Right lobe of liver (tissue), 6 donors: Measurements from ENCODE around the gene PABPN1. TPM values are rescaled to one million over a fixed set of nuclear protein-coding genes. Genes with fewer than 3 reads are reported as not detected.
"Not testable (repeated sequence)": the region's sequence is repeated elsewhere in the genome, so short reads cannot be mapped to it uniquely, and the experiment has no call there.

ENCODE experiments used
- ATAC-seq, 4 donors: fragments of 200-7000 bp; cut with Tn5 transposase; one replicate each; pipeline ENCODE4 v1.9.1; 2020; ENCODE audit warnings: mild to moderate bottlenecking in 4 of 4, moderate library complexity in 4 of 4
- DNase-seq, 3 donors: peaks; one replicate each; pipeline ENCODE4 v3.0.0-alpha.2; 2020
- H3K27ac ChIP-seq, 3 donors: fragments of 200-600 bp; one replicate each; pipeline ENCODE4 v1.8.0; 2022
- H3K27me3 ChIP-seq, 2 donors: fragments of 200-600 bp; one replicate each; pipeline ENCODE4 v1.8.0; 2022
- H3K36me3 ChIP-seq, 4 donors: fragments of 200-600 bp; sonication (generic) in 1 of 4; one replicate each; pipeline versions ENCODE4 v1.5.1 to v1.8.0; 2017 to 2022; ENCODE audit warnings: control low read depth in 1 of 4
- H3K4me1 ChIP-seq, 4 donors: fragments of 200-600 bp; sonication (generic) in 1 of 4; one replicate each; pipeline versions ENCODE4 v1.5.1 to v1.8.0; 2017 to 2022; ENCODE audit warnings: control low read depth in 1 of 4
- H3K4me3 ChIP-seq, 3 donors: fragments of 200-600 bp; one replicate each; pipeline ENCODE4 v1.8.0; 2022
- H3K9me3 ChIP-seq, 4 donors: fragments of 200-600 bp; sonication (generic) in 1 of 4; one replicate each; pipeline versions ENCODE4 v1.5.1 to v1.8.0; 2017 to 2022; ENCODE audit warnings: control low read depth in 1 of 4
- POLR2A ChIP-seq: fragments of 450-650 bp; IDR thresholded peaks from one replicate; pipeline ENCODE4 v1.6.1; 2017; ENCODE audit warnings: antibody characterized with exemption, mild to moderate bottlenecking
- WGBS: methylation state at CpG from one replicate; pipeline ENCODE4 v1.1.6; 2018; ENCODE audit warnings: low coverage, low lambda C conversion rate; ENCODE audit not compliant: insufficient coverage; ENCODE audit errors: missing lambda C conversion rate; 5-methylcytosine and 5-hydroxymethylcytosine counted together
- intact Hi-C, 2 donors: fragments of 100-400 bp; cut with DNase I; formaldehyde crosslinking; loops; one replicate each; pipeline versions ENCODE4 v1.11.2 to v1.14.1; 2022
- long read RNA-seq: library from polyadenylated mRNA; unstranded; transcript quantifications from one replicate; pipeline ENCODE4 v2.0.0, GENCODE V29; 2019
- total RNA-seq, 6 experiments: library from RNA; depleted of rRNA in 2 of 6; stranded (reverse); fragments of >200 nt in 2 of 6; fragmentation: NEBNext Ultra II Directional in 3 of 6; extraction: Animal tissue kit (Norgen Biotek cat#: 25700) in 3 of 6; gene quantifications; one replicate each; pipeline versions ENCODE4 v1.1.0 to v1.2.4, GENCODE V29; 2016 to 2023
- TF ChIP-seq, protein P1 (sequence below), 4 donors: fragments of 200-600 bp in 3 of 4; fragments of 450-650 bp in 1 of 4; IDR thresholded peaks; one replicate each; pipeline versions ENCODE4 v1.5.1 to v1.8.0; 2016 to 2022; ENCODE audit warnings: antibody characterized with exemption in 4 of 4, mild to moderate bottlenecking in 2 of 4
- donor health status: DM: no; HTN: yes; CAD: no.
- donor health status: DM: no; HTN: no; CAD: no.
- donor health status: DM: no; HTN: no; CAD: no.
- donor health status: DM: no; HTN: yes; CAD: no.
- donor health status: DM: no; HTN: yes; CAD: no.

PABPN1 gene, protein sequence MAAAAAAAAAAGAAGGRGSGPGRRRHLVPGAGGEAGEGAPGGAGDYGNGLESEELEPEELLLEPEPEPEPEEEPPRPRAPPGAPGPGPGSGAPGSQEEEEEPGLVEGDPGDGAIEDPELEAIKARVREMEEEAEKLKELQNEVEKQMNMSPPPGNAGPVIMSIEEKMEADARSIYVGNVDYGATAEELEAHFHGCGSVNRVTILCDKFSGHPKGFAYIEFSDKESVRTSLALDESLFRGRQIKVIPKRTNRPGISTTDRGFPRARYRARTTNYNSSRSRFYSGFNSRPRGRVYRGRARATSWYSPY
- total RNA-seq, result 10 to 100 TPM; 23.6 to 95.3 (median 64.6) TPM
- long read RNA-seq, partial matches to known transcripts, result 0 of 2 reads
- long read RNA-seq, other reads (novel, unspliced or antisense), result 2 of 2 reads

DNA sequence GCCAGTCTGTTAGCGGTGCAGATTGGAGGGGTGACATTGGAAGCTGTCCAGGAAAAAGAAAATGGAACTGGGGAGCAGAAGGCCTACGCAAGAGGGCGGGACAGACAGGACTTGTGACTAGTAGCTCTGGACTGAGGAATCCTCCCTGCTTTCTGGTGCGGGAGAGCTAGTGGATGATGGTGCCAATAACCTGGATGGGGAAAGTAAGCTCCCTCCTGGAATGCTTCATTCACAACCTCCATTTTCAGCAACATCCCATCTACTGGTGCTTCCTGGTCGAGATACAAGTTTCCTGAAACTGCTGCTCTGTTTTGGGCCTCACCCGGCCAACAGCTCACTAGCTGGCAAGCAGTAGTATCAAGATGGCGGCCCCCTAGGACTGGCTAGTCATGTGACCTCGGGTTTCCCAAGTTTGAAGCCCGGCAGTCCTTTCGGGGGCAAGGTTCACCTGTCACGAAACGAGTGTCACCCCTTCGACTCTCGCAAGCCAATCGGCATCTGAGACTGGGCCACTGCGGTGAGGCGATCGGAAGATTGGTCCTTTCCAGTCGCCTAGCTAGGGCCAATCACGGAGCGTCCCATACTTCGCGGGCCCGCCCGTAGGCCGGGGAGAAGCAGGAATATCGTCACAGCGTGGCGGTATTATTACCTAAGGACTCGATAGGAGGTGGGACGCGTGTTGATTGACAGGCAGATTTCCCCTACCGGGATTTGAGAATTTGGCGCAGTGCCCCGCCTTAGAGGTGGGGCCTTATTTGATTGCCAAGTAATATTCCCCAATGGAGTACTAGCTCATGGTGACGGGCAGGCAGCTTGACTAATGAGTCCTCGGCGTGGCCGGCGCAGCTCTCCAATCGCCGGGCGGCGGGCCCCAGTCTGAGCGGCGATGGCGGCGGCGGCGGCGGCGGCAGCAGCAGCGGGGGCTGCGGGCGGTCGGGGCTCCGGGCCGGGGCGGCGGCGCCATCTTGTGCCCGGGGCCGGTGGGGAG, at the start of gene PABPN1:
TSS of gene PABPN1 (plus strand) at position 874 of the 988 bp plus-strand sequence. CDS start at position 887, 13 bp downstream.
- Histone ChIP-seq H3K9me3 (no peaks in the 10 kb centered on the region), H3K4me1 (peaks cover 0 to 15% (median 4%) of the 10 kb centered on the region in 4 donors), H3K36me3 (peaks cover 0 to 28% (median 13%) of the 10 kb centered on the region in 4 donors), H3K27me3 (no peaks in the 10 kb centered on the region), H3K4me3 (peak within 1 kb of the TSS; percentile 74 to 92 (median 82)), H3K27ac (peak within 1 kb of the TSS; percentile 91 to 94 (median 93))
- TF ChIP-seq, protein P1, sequence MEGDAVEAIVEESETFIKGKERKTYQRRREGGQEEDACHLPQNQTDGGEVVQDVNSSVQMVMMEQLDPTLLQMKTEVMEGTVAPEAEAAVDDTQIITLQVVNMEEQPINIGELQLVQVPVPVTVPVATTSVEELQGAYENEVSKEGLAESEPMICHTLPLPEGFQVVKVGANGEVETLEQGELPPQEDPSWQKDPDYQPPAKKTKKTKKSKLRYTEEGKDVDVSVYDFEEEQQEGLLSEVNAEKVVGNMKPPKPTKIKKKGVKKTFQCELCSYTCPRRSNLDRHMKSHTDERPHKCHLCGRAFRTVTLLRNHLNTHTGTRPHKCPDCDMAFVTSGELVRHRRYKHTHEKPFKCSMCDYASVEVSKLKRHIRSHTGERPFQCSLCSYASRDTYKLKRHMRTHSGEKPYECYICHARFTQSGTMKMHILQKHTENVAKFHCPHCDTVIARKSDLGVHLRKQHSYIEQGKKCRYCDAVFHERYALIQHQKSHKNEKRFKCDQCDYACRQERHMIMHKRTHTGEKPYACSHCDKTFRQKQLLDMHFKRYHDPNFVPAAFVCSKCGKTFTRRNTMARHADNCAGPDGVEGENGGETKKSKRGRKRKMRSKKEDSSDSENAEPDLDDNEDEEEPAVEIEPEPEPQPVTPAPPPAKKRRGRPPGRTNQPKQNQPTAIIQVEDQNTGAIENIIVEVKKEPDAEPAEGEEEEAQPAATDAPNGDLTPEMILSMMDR (IDR thresholded peaks at IDR 0.05), result no peak
- TF ChIP-seq POLR2A, result peak; percentile 72
- ATAC-seq, result peak; percentile 90 to 97 (median 92)
- DNase-seq, result peak; percentile 99
- WGBS, result 6% methylated on average over 27 of the region's 63 CpGs
- intact Hi-C loops, result no loop called here

DNA sequence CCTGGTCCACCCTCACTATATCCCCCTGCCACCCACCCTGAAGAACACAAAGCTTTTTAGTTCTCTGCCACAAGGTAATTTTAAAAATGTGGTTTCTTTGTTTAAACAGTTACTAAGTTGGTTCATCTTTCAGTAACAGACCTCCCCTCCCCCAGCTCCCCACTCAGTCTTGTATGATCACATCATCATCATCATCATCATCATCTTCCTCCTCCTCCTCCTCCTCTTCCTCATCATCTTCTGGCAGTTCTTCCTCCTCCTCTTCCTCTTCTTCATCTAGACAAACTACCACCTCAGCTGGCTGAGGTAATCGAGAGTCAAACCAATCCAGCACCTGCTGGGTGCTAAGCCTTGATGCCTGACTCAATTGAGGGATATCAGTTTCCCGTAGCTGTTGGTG, 45.8 kb upstream of the PABPN1 start:
- Histone ChIP-seq H3K9me3 (no peaks in the 10 kb centered on the region), H3K27ac (no peak overlapping the region), H3K4me1 (no peaks in the 10 kb centered on the region), H3K36me3 (no peaks in the 10 kb centered on the region), H3K4me3 (no peak overlapping the region), H3K27me3 (no peaks in the 10 kb centered on the region)
- DNase-seq (no peak), ATAC-seq (no peak)
- no peak for TF ChIP-seq POLR2A
- TF ChIP-seq, protein P1 (IDR thresholded peaks at IDR 0.05), result no peak
- intact Hi-C loops, result no loop called here
- 83% methylated on average over 1 of the region's 2 CpGs for WGBS

DNA sequence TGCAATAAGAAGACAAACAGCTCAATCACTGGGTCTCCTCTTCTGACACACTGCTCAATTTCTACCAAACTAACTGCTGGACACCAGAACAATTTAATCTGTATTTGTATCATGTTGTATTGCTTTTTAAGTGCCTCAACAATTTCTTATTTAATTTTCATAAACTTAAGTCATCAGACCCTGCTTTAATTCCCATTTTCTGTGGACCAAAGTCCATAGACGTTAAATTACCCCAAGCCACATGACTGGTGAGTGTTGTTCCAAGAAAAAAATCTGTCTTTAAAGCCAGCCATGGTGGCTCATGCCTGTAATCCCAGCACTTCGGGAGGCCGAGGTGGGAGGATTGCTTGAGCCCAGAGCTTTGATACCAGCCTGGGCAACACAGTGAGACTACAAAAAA, 44.1 kb upstream of the PABPN1 start:
- Histone ChIP-seq H3K4me3 (no peak overlapping the region), H3K4me1 (no peaks in the 10 kb centered on the region), H3K27ac (no peak overlapping the region), H3K36me3 (no peaks in the 10 kb centered on the region), H3K27me3 (no peaks in the 10 kb centered on the region), H3K9me3 (no peaks in the 10 kb centered on the region)
- DNase-seq, result no peak
- TF ChIP-seq POLR2A, result no peak
- TF ChIP-seq, protein P1 (IDR thresholded peaks at IDR 0.05), result no peak
- 72% methylated on average over 3 of the region's 3 CpGs for WGBS
- no peak for ATAC-seq
- intact Hi-C loops, result no loop called here

DNA sequence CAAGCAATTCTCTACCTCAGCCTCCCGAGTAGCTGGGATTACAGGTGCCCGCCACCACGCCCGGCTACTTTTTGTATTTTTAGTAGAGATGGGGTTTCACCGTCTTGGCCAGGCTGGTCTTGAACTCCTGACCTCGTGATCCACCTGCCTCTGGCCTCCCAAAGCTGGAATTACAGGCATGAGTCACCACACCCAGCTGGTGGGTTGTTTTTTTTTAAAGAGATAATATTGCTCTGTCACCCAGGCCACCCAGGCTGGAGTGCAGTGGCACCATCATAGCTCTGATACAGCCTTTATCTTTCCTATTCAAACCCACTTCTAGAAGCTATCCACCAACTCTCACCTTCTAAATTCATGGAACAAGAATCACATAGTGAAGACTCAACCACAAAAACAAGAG, 43.3 kb upstream of the PABPN1 start:
- H3K27me3 ChIP-seq, ATAC-seq, H3K36me3 ChIP-seq, H3K4me1 ChIP-seq, H3K27ac ChIP-seq, H3K4me3 ChIP-seq, DNase-seq, H3K9me3 ChIP-seq, intact Hi-C loops: not testable (repeated sequence)
- WGBS, result 90% methylated on average over 2 of the region's 6 CpGs
